Activated T-cell treated with anti-CD3 and anti-CD28 coated beads, Interleukin-2, amount 50 U/mL, for 48 hours (primary cell): ENCODE results near the gene PIP5K1B.
A peak's percentile ranks its signal among the peaks of the same experiment; 100 is the strongest.

Source experiments
- DNase-seq, 2 experiments: peaks; one replicate each; pipeline ENCODE4 v3.0.0-alpha.2; 2020

The PIP5K1B gene

GRCh38 chr9:68822596-68823165 lies 117.6 kb downstream of the PIP5K1B start:
- DNase-seq: no peak

- DNase-seq: no peak
These were observed 120.9 kb downstream of the PIP5K1B start for GRCh38 chr9:68825762-68826472.

GRCh38 chr9:68827837-68828744 lies 123.1 kb downstream of the PIP5K1B start:
- no peak for DNase-seq

GRCh38 chr9:68832101-68832500 lies 127.1 kb downstream of the PIP5K1B start:
- DNase-seq: no peak

- no peak for DNase-seq
These were observed 128.0 kb downstream of the PIP5K1B start for GRCh38 chr9:68832861-68833518.

- DNase-seq: no peak
These were observed 130.0 kb downstream of the PIP5K1B start for GRCh38 chr9:68834931-68835520.

GRCh38 chr9:68836788-68837187 lies 131.7 kb downstream of the PIP5K1B start:
- no peak for DNase-seq

GRCh38 chr9:68838245-68838644 lies 133.2 kb downstream of the PIP5K1B start:
- DNase-seq: no peak

- DNase-seq: no peak
These were observed 136.4 kb downstream of the PIP5K1B start for GRCh38 chr9:68841276-68842052.

GRCh38 chr9:68842568-68842967 lies 137.5 kb downstream of the PIP5K1B start:
- no peak for DNase-seq

- no peak for DNase-seq
These were observed 138.2 kb downstream of the PIP5K1B start for GRCh38 chr9:68843239-68843638.

- DNase-seq: no peak
These were observed 139.1 kb downstream of the PIP5K1B start for GRCh38 chr9:68844157-68844556.

GRCh38 chr9:68844631-68845612 lies 139.9 kb downstream of the PIP5K1B start:
- peak; percentile 52 to 56 for DNase-seq

GRCh38 chr9:68847765-68848164 lies 142.7 kb downstream of the PIP5K1B start:
- DNase-seq: no peak

GRCh38 chr9:68851657-68852056 lies 146.6 kb downstream of the PIP5K1B start:
- DNase-seq: no peak

- no peak for DNase-seq
These were observed 147.9 kb downstream of the PIP5K1B start for GRCh38 chr9:68852941-68853340.

GRCh38 chr9:68859347-68859746 lies 154.3 kb downstream of the PIP5K1B start:
- no peak for DNase-seq

GRCh38 chr9:68860419-68860818 lies 155.4 kb downstream of the PIP5K1B start:
- DNase-seq: no peak

GRCh38 chr9:68861436-68861835 lies 156.4 kb downstream of the PIP5K1B start:
- DNase-seq: no peak

GRCh38 chr9:68867066-68867465 lies 162.0 kb downstream of the PIP5K1B start:
- DNase-seq: no peak

- no peak for DNase-seq
These were observed 164.0 kb downstream of the PIP5K1B start for GRCh38 chr9:68869022-68869421.
